Astrocyte of the cerebellum (primary cell): ENCODE data around the gene NFKBIB.
"Not testable (repeated sequence)": the region's sequence is repeated elsewhere in the genome, so short reads cannot be mapped to it uniquely, and the experiment has no call there.

Experiments
- DNase-seq: peaks from one replicate; pipeline ENCODE4 v3.0.0-alpha.2; 2011; ENCODE audit warnings: low read depth
- H3K4me3 ChIP-seq: 2 replicates; pipeline ENCODE4 v1.5.1; 2011; ENCODE audit warnings: mild to moderate bottlenecking, low read depth, low read length, moderate library complexity
- in situ Hi-C: cut with HindIII; loops from 2 replicates; pipeline ENCODE4 v1.10.0; 2017; ENCODE audit warnings: low sequenced_read_pairs
- TF ChIP-seq, protein P1 (sequence below): IDR thresholded peaks from 2 replicates; pipeline ENCODE4 v1.5.1; 2012; ENCODE audit warnings: low read length, low read depth, moderate library complexity, mild to moderate bottlenecking; ENCODE audit errors: missing control alignments

The NFKBIB gene

DNA sequence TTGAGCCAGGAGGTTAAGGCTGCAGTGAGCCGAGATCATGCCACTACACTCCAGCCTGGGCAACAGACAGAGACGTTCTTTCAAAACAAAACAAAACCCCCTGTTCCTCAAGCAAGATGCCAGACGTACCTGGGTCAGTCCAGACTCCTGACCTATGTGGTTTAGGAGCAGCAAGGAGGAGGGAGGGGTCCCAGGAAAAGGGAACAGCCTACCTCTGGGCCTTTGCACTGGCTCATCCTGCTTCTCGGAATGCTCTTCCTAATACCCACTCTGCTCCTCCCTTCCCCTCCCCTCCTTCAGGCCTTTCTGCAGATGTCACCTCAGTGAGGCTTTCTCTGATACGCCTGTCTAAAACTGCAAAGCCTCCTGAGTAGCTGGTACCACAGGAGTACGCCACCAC lies 31.2 kb upstream of the NFKBIB start:
- in situ Hi-C loops = no loop called here
- no peak for DNase-seq
- TF ChIP-seq, protein P1, sequence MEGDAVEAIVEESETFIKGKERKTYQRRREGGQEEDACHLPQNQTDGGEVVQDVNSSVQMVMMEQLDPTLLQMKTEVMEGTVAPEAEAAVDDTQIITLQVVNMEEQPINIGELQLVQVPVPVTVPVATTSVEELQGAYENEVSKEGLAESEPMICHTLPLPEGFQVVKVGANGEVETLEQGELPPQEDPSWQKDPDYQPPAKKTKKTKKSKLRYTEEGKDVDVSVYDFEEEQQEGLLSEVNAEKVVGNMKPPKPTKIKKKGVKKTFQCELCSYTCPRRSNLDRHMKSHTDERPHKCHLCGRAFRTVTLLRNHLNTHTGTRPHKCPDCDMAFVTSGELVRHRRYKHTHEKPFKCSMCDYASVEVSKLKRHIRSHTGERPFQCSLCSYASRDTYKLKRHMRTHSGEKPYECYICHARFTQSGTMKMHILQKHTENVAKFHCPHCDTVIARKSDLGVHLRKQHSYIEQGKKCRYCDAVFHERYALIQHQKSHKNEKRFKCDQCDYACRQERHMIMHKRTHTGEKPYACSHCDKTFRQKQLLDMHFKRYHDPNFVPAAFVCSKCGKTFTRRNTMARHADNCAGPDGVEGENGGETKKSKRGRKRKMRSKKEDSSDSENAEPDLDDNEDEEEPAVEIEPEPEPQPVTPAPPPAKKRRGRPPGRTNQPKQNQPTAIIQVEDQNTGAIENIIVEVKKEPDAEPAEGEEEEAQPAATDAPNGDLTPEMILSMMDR = no peak
- no peak overlapping the region for H3K4me3 ChIP-seq

DNA sequence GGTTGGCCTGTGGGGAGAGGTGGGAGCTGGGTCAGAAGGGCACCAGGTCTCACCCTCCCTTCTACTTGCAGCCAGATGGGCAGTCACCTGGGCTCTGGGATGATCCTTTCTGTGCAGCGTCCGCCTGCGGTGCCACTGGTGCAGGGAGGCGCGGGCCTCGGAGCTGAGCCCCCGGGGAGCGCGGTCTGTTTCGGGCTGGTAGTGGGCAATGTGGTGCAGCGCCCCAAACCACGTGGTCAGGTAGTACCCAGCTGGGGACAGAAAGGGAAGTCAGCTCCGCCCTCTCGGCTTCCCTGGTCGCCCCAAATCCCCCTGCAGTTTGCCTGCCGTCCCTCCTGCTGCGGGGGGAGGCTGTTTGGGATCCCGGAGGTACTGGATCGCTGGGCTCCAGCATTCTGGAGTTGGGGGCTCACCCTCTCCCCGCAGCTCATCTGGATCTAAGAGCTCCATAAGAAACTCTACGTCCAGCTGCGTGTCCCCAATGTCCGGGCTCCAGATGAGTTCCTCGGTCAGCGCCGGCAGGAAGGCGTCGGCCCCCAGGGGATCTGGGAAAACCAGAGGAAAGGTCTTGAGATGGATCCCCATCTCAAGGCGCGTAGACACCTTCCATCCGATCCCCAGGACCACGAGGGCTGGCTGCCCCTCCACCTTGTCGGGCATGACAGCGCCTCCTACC lies 30.5 kb upstream of the NFKBIB start:
- DNase-seq = no peak
- peak overlapping the region; percentile 40 for H3K4me3 ChIP-seq

DNA sequence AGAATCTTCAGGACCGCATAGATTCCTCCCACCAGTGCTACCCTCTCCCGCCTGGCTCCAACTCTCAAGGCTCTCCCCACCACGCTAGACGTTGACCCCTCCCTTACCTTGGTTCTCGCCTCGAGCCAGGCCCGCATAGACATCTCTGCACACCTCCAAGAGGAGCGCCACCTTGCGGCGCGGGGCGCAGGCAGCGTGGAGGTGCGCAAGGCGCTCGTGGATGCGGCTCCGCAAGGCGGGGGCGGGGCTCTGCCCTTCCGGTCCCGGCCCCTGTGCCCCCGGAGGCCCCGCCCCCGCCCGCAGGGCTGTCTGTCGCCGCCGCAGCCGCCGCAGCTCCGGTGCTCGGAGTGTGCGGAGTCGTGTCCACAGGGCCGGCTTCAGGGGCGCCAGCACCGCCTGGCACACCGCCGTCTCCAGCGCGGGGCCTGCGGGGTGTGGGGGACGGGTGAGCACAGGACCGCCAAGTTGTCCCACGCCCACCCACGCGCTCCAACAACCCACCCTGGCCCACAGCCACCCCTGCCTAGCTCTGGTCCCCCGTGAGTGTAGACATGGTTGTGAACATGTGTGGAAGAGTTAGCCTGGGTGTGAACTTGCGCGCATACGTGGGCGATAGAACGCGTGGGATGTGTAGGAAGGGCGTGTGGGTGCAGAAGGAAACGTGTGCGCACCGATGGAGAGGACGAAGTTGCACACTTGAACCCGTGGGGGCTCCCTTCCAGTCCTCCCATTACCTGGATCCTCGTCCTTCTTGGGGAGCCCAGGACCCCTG lies 29.7 kb upstream of the NFKBIB start:
- peak overlapping the region; percentile 40 for H3K4me3 ChIP-seq
- no peak for DNase-seq
- in situ Hi-C loops = no loop called here

More for the DNA sequence above, 30.5 kb upstream of the NFKBIB start:
- TF ChIP-seq, protein P1 = no peak
- in situ Hi-C loops = no loop called here

DNA sequence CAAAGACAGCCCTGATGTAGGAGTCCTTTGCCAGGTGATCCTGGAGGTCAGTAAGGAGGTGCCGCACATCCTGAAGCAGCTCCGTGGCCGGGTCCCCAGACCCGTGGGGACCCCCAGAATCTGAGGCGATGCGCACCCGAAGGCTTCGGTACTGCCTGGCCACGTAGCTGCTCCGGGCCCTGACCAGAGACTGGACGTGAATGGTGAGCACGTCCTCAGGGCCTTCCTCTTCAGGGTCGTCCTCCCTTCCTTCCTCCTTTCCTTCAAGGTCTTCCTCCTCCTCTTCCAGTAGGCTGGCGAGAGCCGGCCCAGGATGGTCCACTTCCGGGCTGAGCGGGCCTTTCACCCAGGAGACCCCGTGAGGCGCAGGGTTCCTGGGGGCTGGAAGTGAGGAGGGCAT lies 29.2 kb upstream of the NFKBIB start:
- in situ Hi-C loops = no loop called here
- TF ChIP-seq, protein P1 = no peak
- H3K4me3 ChIP-seq = no peak overlapping the region
- DNase-seq = no peak

More for the DNA sequence above, 29.7 kb upstream of the NFKBIB start:
- TF ChIP-seq, protein P1 = peak; percentile 77

DNA sequence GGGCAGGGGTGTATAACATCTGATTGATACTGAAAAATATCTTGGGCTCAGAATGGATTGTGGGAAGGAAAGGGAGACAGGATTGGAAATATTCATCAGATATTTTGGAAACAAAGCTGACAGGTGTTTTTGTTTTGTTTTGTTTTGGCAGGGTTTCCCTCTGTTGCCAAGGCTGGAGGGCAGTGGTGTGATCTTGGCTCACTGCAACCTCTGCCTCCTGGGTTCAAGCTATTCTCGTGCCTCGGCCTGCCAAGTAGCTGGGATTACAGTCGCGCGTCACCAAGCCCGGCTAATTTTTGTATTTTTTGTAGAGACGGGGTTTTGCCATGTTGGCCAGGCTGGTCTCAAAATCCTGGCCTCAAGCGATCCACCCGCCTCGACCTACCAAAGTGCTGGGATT lies 26.4 kb upstream of the NFKBIB start:
- in situ Hi-C loops, DNase-seq, H3K4me3 ChIP-seq: not testable (repeated sequence)

DNA sequence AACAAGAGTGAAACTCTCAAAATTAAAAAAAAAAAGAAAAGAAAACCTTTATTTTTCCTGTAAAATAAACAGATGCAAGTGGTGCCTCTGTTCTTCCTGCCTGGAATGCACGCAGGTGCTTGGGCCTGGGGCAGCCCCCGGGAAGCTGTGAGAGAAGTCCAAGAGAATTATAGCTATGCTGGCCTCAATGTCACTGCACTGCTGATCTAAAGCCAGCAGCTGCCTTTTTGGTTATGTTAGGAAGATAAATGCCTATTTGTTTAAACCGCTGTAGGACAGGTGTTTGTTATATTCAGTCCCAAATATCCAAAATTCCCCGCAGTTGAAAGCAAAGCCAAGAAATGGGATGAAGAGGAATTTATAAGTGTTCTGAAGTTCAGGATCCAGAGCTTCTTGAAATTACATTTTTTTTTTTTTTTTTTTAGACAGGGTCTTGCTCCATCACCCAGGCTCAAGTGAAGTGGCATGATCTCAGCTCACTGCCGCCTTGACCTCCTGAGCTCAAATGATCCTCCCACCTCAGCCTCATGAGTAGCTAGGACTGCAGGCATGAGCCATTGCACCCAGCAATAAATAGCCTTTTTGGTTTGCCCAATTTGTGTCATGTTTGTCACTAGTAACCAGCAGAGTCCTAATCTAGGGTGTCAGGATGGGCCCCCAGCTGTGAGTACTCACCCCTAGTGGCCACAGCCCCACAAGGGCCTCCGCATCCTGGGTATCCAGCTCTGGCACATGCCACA lies 23.9 kb upstream of the NFKBIB start:
- TF ChIP-seq, protein P1 = no peak
- no peak overlapping the region for H3K4me3 ChIP-seq
- in situ Hi-C loops = no loop called here
- no peak for DNase-seq
